Adipocyte (in vitro differentiated cells): ENCODE data around the gene BICDL1.

Experiments
- DNase-seq: peaks from one replicate; pipeline ENCODE4 v3.0.0-alpha.2; 2015; ENCODE audit warnings: low read depth
- H3K27me3 ChIP-seq: replicated peaks from 2 replicates; pipeline ENCODE4 v1.7.0; 2013; ENCODE audit warnings: mild to moderate bottlenecking, low read length, moderate library complexity; ENCODE audit not compliant: control insufficient read depth, insufficient read depth
- H3K36me3 ChIP-seq: 2 replicates; pipeline ENCODE4 v1.7.0; 2013; ENCODE audit warnings: low read length, mild to moderate bottlenecking, moderate library complexity; ENCODE audit not compliant: control insufficient read depth, insufficient read depth, severe bottlenecking
- H3K4me1 ChIP-seq: 2 replicates; pipeline ENCODE4 v1.7.0; 2013; ENCODE audit warnings: mild to moderate bottlenecking, low read length, moderate library complexity; ENCODE audit not compliant: control insufficient read depth, insufficient read depth
- H3K4me3 ChIP-seq: 2 replicates; pipeline ENCODE4 v1.7.0; 2013; ENCODE audit warnings: mild to moderate bottlenecking, low read length, moderate library complexity
- H3K9ac ChIP-seq: 2 replicates; pipeline ENCODE4 v1.7.0; 2013; ENCODE audit warnings: mild to moderate bottlenecking, low read length, moderate library complexity
- H3K9me3 ChIP-seq: 2 replicates; pipeline ENCODE4 v1.7.0; 2013; ENCODE audit warnings: mild to moderate bottlenecking, low read length, moderate library complexity; ENCODE audit not compliant: control insufficient read depth

BICDL1 gene

DNA sequence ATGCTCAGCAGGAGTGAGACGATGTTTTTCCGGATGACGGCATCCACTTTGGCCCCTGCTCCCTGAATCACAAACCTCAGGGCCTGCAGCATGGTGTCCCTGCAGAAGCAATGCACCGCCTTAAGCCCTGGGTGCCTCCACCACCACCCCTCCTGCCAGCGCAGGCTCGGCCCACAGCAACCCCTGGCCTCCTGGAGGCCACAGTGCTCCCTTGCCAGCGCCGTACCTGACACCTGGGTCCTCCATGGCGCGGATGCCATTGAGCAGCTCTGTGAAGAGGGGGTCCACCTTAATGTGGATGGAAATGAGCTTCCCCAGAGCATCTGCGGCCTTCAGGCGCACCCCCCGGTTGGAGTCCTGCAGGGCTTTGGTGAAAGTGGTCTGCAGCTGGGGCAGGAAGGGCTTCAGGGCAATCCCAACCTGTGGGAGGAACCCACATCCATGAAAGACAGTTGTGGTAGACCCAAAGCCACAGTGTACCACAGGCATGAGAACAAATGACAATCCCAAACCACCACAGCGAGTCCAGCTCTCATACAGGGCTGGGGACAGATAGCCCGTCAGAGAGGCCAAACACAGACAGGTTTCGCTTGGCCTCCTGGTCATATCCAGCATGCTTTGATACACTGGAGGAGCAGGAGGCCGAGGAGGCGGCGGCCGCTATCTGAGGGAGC, 145.4 kb downstream of the BICDL1 start:
- Histone ChIP-seq H3K36me3 (peaks cover 95% of the 10 kb centered on the region), H3K9ac (no peak overlapping the region), H3K27me3 (no peaks in the 10 kb centered on the region), H3K9me3 (no peaks in the 10 kb centered on the region), H3K4me3 (no peak overlapping the region), H3K4me1 (no peaks in the 10 kb centered on the region)
- no peak for DNase-seq

DNA sequence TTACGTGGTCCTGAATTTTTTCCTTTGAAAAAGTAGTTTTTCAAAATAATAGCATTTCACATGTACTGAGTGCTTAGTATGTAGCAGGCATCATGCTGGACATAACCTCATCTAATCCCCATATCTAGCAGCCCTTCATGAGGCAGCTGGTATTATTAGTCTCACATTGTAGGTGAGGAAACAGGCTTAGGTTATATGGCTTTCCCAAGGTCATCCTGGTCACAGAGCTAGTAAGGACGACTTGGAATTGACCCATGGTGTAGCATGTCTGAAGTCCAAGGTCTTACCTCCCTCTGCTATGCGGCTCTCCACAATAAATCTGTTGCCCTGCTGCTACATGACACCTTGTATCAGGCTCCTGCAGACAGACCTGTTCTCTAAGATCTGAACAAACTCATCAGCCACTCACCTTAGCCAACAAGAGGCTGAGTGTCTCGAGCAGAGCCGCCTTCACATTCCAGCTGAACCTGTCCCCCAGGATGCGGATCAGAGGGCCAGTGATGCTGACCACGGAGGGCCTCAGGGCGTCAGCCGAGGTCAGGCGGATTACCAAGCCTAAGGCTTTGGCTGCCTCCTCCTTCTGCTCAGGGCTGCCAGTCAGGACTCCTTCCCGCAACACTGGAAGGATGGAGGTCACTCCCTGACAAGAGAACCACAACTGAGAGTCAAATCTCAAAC, 147.2 kb downstream of the BICDL1 start:
- peaks cover 95% of the 10 kb centered on the region for H3K36me3 ChIP-seq
- no peak for DNase-seq
- H3K4me3 ChIP-seq = no peak overlapping the region

DNA sequence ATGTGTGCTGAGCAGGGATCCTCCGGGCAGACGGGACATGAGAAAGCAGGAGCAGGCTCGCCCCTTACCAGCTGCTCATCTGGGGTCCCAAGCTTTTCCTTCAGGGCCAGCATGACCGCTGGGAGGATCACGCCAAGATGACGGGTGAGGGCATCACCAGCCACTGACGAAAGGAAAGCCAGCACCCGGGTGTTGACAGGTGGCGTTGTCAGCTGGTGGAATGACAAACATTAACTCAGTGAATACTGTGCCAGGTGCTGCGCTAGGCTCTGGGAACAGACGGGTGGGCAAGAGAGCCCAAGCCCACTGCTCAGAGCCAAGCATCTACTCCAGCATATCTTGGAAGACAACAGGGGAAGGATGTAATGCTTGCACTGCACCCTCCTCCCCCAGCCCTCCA, 148.8 kb downstream of the BICDL1 start:
- no peak for DNase-seq
- Histone ChIP-seq H3K9me3 (no peaks in the 10 kb centered on the region), H3K4me3 (no peak overlapping the region), H3K9ac (no peak overlapping the region), H3K36me3 (peaks cover 95% of the 10 kb centered on the region), H3K4me1 (peaks cover 12% of the 10 kb centered on the region), H3K27me3 (no peaks in the 10 kb centered on the region)

More for the DNA sequence above, 147.2 kb downstream of the BICDL1 start:
- H3K4me1 ChIP-seq = peaks cover 2% of the 10 kb centered on the region
- no peaks in the 10 kb centered on the region for H3K9me3 ChIP-seq
- no peaks in the 10 kb centered on the region for H3K27me3 ChIP-seq
- H3K9ac ChIP-seq = no peak overlapping the region

DNA sequence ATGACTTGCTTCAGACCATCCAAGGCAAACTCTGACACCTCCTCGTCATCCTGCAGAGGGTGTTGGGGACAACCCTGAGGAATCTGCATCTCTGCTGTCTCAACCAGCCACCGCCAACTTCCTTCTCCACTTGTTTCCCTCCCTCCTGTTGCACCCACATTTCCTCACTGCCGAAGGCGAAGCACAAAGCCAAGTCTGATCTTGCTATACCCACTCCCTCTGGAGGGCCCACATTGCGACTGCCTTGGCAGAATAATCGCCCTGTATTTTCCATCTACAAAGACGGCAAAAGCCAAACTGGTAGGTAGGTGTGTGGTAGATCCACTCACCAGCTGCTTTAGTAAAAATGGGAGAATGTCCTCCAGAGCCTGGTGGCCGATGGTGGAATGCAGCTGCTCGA, 149.3 kb downstream of the BICDL1 start:
- H3K4me3 ChIP-seq = no peak overlapping the region
- H3K9me3 ChIP-seq = no peaks in the 10 kb centered on the region
- no peak for DNase-seq
- peaks cover 94% of the 10 kb centered on the region for H3K36me3 ChIP-seq
- H3K27me3 ChIP-seq = no peaks in the 10 kb centered on the region
- H3K4me1 ChIP-seq = peaks cover 13% of the 10 kb centered on the region
- H3K9ac ChIP-seq = no peak overlapping the region

DNA sequence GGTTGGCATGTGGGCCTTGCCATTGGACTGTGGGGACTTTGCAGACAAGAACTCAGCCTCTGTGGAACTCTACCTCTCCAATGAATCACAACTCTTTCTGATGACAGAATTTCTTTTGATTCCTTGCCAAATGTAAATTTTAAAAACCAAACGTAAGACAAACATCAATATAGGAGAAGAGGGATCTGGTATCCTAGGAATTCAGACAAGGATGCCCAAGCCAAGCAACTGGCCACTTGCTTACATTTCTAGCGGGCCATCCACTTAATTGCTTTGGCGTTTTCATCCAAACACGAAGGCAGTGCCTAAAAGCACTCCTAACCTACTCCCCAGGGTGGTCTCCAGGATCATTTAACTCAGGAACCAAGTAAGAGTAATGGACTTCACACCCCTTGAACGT, 150.9 kb downstream of the BICDL1 start:
- Histone ChIP-seq H3K4me3 (no peak overlapping the region), H3K9me3 (no peaks in the 10 kb centered on the region), H3K36me3 (peaks cover 94% of the 10 kb centered on the region), H3K4me1 (peaks cover 13% of the 10 kb centered on the region), H3K27me3 (no peaks in the 10 kb centered on the region), H3K9ac (no peak overlapping the region)
- DNase-seq = no peak

DNA sequence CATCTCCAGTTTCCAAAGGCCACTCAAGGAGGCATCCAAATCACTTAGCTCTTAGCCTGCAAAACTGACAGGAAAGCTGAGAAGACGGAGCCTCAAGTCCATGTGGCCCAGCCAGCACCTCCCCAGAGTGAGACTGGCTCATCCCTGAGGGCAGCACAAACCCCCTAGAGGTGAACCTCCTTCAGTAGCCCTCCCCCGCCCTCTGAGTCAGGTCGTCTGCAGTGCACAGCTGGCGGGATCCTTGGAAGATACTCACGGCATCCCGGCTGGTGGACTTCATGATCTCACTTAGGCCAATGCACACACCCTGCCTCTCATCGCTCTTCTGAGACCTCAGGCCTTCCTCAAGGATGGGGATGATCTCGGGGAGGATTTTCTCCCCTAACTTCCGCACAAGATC, 151.6 kb downstream of the BICDL1 start:
- no peaks in the 10 kb centered on the region for H3K27me3 ChIP-seq
- no peak for DNase-seq
- peaks cover 96% of the 10 kb centered on the region for H3K36me3 ChIP-seq
- H3K9ac ChIP-seq = no peak overlapping the region
- H3K4me3 ChIP-seq = no peak overlapping the region
- H3K9me3 ChIP-seq = no peaks in the 10 kb centered on the region
- H3K4me1 ChIP-seq = peaks cover 13% of the 10 kb centered on the region

DNA sequence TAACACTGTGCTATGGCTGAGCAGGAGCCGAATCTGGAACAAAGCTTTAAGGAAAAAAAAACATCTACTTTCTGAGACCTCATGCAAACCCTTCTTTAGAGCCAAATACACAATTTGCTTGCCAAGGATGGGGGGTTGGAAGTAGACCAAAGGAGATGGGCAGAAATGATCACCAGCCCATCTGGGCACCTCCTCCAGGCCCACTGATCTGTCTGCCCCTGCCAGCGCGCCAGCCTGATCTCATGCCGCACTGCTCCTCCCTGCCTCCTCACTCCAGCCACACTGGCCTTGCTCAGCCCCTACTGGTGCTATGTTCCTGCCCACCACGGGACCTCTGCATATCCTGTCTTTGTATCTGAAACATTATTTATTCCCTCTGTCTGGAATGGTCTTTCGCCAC, 152.3 kb downstream of the BICDL1 start:
- Histone ChIP-seq H3K4me3 (no peak overlapping the region), H3K9me3 (no peaks in the 10 kb centered on the region), H3K27me3 (no peaks in the 10 kb centered on the region), H3K36me3 (peaks cover 96% of the 10 kb centered on the region), H3K9ac (no peak overlapping the region), H3K4me1 (peaks cover 13% of the 10 kb centered on the region)
- no peak for DNase-seq

DNA sequence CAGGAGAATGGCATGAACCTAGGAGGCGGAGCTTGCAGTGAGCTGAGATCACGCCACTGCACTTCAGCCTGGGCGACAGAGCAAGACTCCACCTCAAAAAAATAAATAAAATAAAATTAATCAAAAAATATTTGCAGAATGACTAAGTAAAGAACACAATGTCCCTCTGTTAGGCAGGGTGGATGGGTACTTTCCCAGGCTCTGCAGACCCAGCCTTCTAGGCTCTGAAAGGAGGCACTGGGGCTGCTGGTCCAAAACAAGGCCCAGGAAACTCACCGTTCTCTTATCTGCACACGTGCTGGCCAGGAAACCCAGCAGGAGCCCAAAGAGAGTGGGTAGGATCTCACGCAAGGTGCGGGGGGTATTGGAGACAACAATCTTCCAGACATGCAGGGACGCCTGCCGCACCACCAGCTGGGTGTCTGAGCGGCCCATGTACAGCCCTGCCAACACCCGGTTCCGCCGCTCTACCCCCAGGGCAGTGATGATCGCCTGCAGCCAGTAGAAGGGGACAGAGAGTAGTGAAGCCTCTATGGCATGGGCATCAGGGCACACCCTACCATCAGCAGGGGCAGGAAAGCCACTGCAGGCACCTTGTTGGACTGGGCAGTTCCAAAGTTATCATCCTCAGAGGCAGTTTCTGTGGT, 153.3 kb downstream of the BICDL1 start:
- H3K9me3 ChIP-seq = no peaks in the 10 kb centered on the region
- H3K9ac ChIP-seq = no peak overlapping the region
- H3K36me3 ChIP-seq = peaks cover 96% of the 10 kb centered on the region
- no peaks in the 10 kb centered on the region for H3K27me3 ChIP-seq
- peaks cover 13% of the 10 kb centered on the region for H3K4me1 ChIP-seq
- no peak overlapping the region for H3K4me3 ChIP-seq
- DNase-seq = peak; percentile 8
